GM10266 (cell line): ENCODE results near the gene H2BW2.
"Not testable (repeated sequence)": the region's sequence is repeated elsewhere in the genome, so short reads cannot be mapped to it uniquely, and the experiment has no call there.

Experiments used
- DNase-seq: peaks from one replicate; pipeline ENCODE4 v3.0.0; 2012; ENCODE audit errors: extremely low spot score
- TF ChIP-seq, protein P1 (sequence below): IDR thresholded peaks from 2 replicates; pipeline ENCODE4 v1.5.1; 2012; ENCODE audit warnings: mild to moderate bottlenecking, low read depth; ENCODE audit not compliant: control insufficient read depth, insufficient read depth; ENCODE audit errors: missing control alignments

H2BW2 gene

DNA sequence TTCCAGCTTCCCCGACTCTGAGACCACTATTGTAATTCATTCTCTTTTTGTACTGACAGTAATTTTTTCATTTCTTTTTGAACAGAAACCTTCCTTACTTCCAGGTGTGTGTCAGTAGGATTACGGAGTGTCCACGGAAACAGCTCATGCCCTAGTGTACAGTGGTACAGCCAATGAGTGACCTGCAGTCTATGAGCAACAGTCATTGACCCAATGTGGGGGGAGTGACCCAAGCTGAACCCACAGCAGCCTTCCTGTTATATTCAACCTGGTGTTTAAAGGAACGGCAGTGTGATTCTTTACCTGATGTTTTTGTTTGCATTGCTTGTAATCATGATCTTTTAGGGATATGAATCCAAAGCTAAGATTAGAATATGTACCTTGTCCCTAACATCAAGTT, 1.2 kb downstream of the H2BW2 start:
- no peak for DNase-seq
- TF ChIP-seq, protein P1, sequence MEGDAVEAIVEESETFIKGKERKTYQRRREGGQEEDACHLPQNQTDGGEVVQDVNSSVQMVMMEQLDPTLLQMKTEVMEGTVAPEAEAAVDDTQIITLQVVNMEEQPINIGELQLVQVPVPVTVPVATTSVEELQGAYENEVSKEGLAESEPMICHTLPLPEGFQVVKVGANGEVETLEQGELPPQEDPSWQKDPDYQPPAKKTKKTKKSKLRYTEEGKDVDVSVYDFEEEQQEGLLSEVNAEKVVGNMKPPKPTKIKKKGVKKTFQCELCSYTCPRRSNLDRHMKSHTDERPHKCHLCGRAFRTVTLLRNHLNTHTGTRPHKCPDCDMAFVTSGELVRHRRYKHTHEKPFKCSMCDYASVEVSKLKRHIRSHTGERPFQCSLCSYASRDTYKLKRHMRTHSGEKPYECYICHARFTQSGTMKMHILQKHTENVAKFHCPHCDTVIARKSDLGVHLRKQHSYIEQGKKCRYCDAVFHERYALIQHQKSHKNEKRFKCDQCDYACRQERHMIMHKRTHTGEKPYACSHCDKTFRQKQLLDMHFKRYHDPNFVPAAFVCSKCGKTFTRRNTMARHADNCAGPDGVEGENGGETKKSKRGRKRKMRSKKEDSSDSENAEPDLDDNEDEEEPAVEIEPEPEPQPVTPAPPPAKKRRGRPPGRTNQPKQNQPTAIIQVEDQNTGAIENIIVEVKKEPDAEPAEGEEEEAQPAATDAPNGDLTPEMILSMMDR: no peak

DNA sequence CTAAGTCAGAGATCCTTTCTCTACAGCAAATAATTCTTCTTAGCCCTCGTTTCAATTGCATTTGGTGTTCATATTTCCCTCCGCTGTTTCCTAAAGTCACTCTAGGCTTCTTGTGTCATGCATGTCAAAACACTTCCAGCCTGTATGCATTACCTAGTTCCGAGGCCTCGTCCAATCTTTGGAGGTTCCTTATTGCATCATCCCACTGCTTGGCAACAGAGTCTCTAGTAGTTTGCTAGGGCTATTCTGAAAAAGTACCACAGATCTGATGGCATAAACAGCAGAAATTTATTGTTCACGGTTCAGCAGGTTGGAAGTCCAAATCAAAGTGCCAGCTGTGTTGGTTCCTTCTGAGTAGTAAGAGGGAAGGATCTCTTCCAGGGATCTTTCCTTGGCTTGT, 5.9 kb downstream of the H2BW2 start:
- TF ChIP-seq, protein P1: no peak
- DNase-seq: no peak

DNA sequence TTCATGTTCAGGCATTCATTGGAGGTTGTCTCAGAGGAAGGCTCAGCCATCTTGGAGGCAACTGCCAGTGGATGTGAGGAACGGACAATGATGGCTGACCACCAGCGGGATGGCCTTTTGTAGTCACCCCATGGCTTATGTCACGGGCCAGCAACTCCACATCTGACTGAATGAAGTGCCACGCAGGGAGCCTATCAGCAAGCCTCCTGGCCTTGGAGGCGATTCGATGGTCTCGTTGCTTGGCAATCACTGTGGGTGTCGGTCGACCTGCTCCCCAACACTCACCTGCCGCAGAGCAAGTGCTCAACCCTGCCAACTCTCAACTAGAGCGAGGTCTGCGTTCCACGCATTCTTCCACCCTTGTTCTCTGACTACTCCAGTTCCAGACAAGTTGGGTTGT, 7.4 kb downstream of the H2BW2 start:
- TF ChIP-seq, protein P1: no peak
- no peak for DNase-seq

DNA sequence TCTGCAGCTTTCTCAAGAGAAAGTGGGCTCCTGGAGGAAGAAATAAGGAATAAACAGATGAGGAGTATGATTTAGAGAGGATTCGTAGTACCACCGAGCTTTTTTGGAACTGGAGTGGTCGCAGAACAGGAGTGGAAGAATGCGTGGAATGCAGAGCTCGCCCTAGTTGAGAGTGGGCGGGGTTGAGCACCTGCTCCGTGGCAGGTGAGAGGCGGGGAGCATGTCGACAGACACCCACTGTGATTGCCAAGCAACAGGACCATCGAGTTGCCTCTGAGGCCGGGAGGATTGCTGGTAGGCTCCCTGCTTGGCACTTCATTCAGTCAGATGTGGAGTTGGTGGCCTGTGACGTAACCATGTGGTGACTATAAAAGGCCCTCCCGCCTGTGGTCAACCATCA, 15.2 kb downstream of the H2BW2 start:
- not testable (repeated sequence) for DNase-seq

DNA sequence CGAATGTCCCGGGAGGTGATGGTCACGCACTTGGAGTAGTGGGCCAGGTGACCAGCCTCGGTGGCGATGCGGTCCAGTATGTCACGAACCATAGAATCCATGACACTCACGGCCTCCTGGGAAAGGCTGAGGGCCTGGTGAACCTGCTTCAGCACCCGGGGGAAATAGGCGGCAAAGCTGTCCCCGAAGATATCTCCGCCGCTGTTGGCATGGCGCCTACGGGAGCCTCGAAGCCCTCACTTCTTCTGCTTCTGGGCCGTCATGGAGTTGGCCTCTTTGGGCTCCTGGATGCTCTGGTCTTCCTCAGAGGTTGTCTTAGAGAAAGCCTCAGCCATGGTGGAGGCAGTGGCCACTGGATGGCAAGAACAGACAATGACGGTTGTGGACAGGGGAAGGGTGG, 22.9 kb downstream of the H2BW2 start:
- not testable (repeated sequence) for DNase-seq

DNA sequence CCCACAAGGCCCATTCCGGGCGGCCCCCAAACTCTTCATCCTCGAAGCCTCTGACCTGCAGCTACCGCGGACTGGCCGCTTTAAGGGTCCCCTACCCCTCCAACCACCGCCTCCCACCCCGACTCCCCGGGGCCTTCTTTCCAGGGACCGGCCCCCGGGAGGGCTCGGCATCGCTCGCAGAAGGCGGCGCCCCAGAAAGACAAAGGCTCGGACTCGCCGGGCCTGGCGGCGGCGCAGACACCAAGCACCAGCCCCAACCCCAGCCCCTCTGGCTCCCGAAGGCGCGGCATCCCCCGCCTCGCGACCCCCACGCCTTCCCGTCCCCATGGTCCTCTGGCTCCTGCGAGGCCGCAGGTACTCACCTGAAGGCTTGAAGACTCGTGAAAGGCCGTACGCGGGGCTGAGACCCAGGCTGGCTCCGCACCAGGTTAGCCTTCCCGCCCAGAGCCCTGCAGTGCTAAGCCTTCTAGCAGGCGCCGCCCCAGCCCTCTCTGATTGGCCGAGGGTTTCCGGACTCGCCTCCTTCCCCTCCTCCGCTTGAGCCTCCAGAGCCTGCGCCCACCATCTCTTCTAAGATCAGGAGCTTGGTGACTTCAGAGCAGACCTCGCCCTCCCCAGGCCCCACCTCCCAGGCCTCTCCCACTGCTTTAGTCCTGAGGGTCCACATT, 36.2 kb downstream of the H2BW2 start, which contains the start of gene TMSB15C:
TSS of gene TMSB15C (minus strand) at position 459 of the 668 bp plus-strand sequence.
- DNase-seq: not testable (repeated sequence)

DNA sequence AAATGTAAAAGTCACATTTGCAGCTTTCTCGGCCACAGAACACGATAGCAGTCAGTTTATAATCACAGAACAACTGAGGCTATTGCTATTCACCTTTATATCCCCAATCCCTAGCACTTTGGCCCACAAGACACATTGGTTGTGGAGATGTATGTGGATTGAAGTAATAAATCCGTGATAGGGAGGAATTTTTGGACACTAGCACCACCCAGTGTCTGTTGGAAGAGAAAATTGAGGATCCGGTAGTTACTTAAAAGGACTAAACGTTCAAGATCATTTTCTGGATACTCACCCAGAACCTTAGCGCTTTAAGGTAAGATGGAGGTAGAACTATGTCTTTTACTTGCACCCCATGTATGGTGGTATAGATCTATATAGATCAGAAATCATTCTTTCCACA, 38.1 kb downstream of the H2BW2 start:
- not testable (repeated sequence) for DNase-seq

DNA sequence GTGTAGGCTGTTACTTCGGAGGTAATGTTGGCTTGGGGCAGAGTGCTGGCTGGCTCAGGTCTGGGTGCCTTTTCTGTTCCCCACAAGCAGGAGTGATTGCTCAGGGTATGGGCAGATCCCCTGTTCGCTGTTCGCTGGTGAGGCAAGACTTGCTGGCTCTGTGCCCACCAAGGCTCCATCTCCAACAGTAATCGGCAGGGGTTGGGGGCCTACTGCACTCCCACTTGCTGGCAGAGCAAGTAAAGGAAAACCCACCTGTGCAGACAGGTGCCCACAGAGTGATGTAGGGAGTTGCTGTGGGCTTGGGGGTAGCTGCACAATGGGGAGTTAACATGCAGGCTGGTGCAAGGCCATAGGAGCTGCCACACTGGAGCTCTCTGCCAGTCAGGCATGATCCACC, 44.3 kb downstream of the H2BW2 start:
- DNase-seq: no peak
- TF ChIP-seq, protein P1: no peak

DNA sequence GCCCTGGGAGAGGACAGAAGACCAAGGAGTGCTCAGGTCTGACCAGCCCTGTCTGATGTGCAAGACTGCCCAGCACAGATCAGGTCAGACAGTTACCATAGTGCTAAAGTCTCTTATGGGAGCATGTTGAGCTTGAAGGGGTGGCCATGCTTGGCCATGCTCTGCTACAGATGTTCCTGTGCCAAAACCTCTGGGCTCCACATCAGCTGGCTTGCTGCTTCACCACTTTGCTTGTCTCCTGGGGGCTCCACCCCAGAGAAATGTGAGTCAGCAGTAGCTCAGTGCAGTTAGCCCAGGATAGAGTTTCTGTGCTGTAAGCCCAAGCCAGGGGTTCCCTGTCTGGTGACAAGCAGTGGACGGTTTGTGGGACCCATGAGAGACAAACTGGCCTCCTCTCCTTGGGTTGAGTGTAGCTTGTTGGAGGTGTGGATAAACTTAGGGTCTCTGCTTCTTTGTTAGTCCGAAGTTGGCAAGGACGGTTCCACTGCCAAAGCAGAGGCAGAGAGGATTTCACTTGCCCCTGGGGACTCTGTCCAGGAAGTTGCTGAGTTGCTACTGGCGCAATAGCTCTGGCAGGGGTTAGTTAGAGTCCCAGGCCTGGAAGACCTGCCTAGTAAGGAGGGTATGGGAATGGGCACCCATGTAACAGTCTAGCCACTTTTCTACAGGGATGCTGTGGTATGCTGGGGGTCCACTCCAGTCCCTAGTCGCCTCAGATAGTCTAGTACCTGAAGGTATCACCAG, 45.0 kb downstream of the H2BW2 start:
- TF ChIP-seq, protein P1: no peak

DNA sequence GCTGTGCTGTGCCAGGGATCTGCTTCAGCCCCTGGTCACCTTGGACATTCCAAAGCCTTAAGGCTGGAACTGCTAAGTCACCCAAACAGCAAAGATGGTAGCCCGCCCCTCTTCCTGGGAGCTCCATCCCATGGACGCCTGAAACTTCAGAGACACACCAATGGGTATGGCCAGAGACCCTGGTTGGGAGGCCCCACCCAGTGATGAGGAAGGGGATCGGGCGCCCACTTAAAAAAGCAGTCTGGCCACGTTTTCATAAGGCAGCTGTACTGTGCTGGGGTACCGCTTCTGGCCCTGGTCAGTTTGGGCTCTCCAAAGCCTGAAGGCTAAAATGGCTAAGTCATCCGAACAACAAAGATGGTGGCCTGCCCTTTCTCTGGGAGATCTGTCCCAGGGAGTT, 45.7 kb downstream of the H2BW2 start:
- TF ChIP-seq, protein P1: no peak
- no peak for DNase-seq

More for the DNA sequence above, 45.0 kb downstream of the H2BW2 start:
- no peak for DNase-seq
